ENCODE measurements around the gene AGPS. TPM values are rescaled to one million over a fixed set of nuclear protein-coding genes. Genes with fewer than 3 reads are reported as not detected.

Gene AGPS
- total and polyA plus RNA-seq, 10 of the 15 experiments (the other 5 are each of a cell fraction or from before 2014, with no cell fraction given): 7.9 to 54.2 (median 38.7) TPM

DNA sequence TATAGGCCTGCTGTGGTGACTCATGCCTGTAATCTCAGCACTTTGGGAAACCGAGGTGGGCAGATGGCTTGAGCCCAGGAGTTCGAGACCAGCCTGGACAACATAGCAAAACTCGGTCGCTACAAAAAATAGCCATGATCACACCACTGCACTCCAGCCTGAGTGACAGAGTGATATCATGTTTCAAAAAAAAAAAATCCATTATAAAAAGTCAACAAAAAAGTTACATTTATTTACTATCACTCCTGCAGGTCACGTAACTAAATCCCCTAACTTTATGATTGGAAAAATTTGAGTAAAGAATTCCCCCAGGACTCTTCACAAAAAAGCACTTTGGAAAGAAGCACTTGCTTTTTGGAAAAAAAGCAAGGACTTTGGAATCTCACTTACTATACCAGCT lies 46.4 kb upstream of the AGPS start:
- ATAC-seq (no peak), FAIRE-seq (no peak), DNase-seq (ENCODE audit: low read depth, low spot score) (no peak)
- 82% methylated on average over 5 of the region's 5 CpGs for WGBS (ENCODE audit: insufficient coverage, insufficient replicate concordance, low lambda C conversion rate, missing lambda C conversion rate)
- ChIA-PET POLR2A (interaction anchor here (0.5 kb wide), 1 partner anchor 15 kb away, joined by 3 read pairs; no protein-coding TSS in a partner anchor), SMC1A (ENCODE audit: uncharacterized antibody, unreplicated experiment) (interaction anchor here (0.8 to 3.5 kb wide), 3 partner anchors 10 to 182 kb away, joined by 3 to 13 read pairs (median 11); no protein-coding TSS in a partner anchor), RAD21 (ENCODE audit: unreplicated experiment) (interaction anchor here (1.0 kb wide), 1 partner anchor 180 kb away, joined by 3 read pairs; no protein-coding TSS in a partner anchor), CTCF (interaction anchor here (0.7 to 6.5 kb wide), 4 partner anchors 10 to 369 kb away, joined by 3 to 34 read pairs (median 8); no protein-coding TSS in a partner anchor)
- Histone ChIP-seq H3K79me2 (ENCODE audit: control insufficient read depth, insufficient read depth, low read length) (no peaks in the 10 kb centered on the region), H3K36me3 (ENCODE audit: control insufficient read depth in 2 of 2, insufficient read depth in 2 of 2, low read length in 1 of 2) (no peaks in the 10 kb centered on the region), H4K20me1 (ENCODE audit: control insufficient read depth, insufficient read depth) (no peaks in the 10 kb centered on the region), H3K9ac (ENCODE audit: control insufficient read depth, insufficient read depth, low read length) (no peak overlapping the region), H3K27me3 (replicated peaks in 1 of 2; ENCODE audit: control insufficient read depth in 2 of 2, insufficient read depth in 2 of 2, low read length in 1 of 2) (no peaks in the 10 kb centered on the region), H3K9me3 (replicated peaks; ENCODE audit: control insufficient read depth, insufficient read depth, low read length) (no peaks in the 10 kb centered on the region), H3K27ac (ENCODE audit: control insufficient read depth, insufficient read depth) (no peak overlapping the region), H3K4me2 (ENCODE audit: control insufficient read depth, insufficient read depth) (no peak overlapping the region), H3K4me3 (no peak overlapping the region), H3K4me1 (ENCODE audit: control insufficient read depth, insufficient read depth, low read length) (peaks cover 9% of the 10 kb centered on the region), H2AFZ (ENCODE audit: control insufficient read depth, low read depth, low read length) (no peak overlapping the region)
- in situ Hi-C loops (cut with MboI): loop anchor here (25.0 kb wide), 1 partner anchor 1209 kb away; the partner anchor contains the start of gene HOXD8
- TF ChIP-seq WRNIP1 (IDR thresholded peaks at IDR 0.05; ENCODE audit: borderline replicate concordance, low read depth, low read length) (no peak), NR2F1 (conservative IDR thresholded peaks at IDR 0.05) (no peak), TCF3 (IDR thresholded peaks at IDR 0.05; ENCODE audit: borderline replicate concordance, insufficient read depth, low read depth, low read length) (no peak), HDAC2 (IDR thresholded peaks at IDR 0.05) (no peak), CHD2 (IDR thresholded peaks at IDR 0.05; ENCODE audit: borderline replicate concordance, low read depth, low read length) (no peak)
- no TSS peak for BruUV-seq (replicated peaks)
- intact Hi-C loops (cut with micrococcal nuclease; ENCODE audit: unreplicated experiment): no loop called here

DNA sequence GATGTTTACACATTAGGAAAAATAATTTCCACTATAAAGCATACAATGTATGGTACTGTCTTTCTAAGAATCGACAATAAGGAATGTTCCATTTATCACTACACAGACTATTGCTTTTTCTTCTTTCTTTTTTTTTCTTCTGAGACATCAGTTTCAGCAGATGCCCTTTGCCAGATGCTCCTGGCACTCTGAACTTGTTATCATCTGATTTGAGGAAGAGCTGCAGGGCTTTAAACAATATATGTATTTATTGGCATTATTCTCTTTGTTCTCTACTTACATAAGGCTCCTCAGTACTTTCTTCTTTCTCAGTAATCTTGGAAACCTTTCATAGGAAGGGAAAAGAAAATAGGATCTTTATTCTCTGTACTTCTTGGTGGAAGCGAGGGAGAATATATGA lies 45.0 kb upstream of the AGPS start:
- H3K4me3 ChIP-seq: no peak overlapping the region
- ChIA-PET POLR2A (no interaction called here), CTCF (interaction anchor here (0.5 to 6.5 kb wide), 2 partner anchors 12 to 1215 kb away, joined by 3 to 34 read pairs; no protein-coding TSS in a partner anchor), SMC1A (ENCODE audit: uncharacterized antibody, unreplicated experiment) (interaction anchor here (0.6 to 3.5 kb wide), 2 partner anchors 12 to 17 kb away, joined by 3 to 13 read pairs; no protein-coding TSS in a partner anchor), RAD21 (ENCODE audit: unreplicated experiment) (interaction anchor here (1.0 kb wide), 1 partner anchor 11 kb away, joined by 3 read pairs; no protein-coding TSS in a partner anchor)
- H3K36me3 ChIP-seq (ENCODE audit: control insufficient read depth in 2 of 2, insufficient read depth in 2 of 2, low read length in 1 of 2): no peaks in the 10 kb centered on the region
- in situ Hi-C loops (cut with MboI): loop anchor here (25.0 kb wide), 1 partner anchor 1210 kb away; the partner anchor contains the start of gene HOXD8
- H3K4me1 ChIP-seq (ENCODE audit: control insufficient read depth, insufficient read depth, low read length): peaks cover 9% of the 10 kb centered on the region
- no peaks in the 10 kb centered on the region for H3K79me2 ChIP-seq (ENCODE audit: control insufficient read depth, insufficient read depth, low read length)
- H3K4me2 ChIP-seq (ENCODE audit: control insufficient read depth, insufficient read depth): no peak overlapping the region
- H3K27me3 ChIP-seq (replicated peaks in 1 of 2; ENCODE audit: control insufficient read depth in 2 of 2, insufficient read depth in 2 of 2, low read length in 1 of 2): no peaks in the 10 kb centered on the region
- H3K9me3 ChIP-seq (replicated peaks; ENCODE audit: control insufficient read depth, insufficient read depth, low read length): no peaks in the 10 kb centered on the region
- no peak for DNase-seq (ENCODE audit: low read depth, low spot score)
- ATAC-seq: no peak
- no peaks in the 10 kb centered on the region for H4K20me1 ChIP-seq (ENCODE audit: control insufficient read depth, insufficient read depth)
- BruUV-seq (replicated peaks): no TSS peak
- no peak overlapping the region for H2AFZ ChIP-seq (ENCODE audit: control insufficient read depth, low read depth, low read length)
- intact Hi-C loops (cut with micrococcal nuclease; ENCODE audit: unreplicated experiment): no loop called here
- H3K9ac ChIP-seq (ENCODE audit: control insufficient read depth, insufficient read depth, low read length): no peak overlapping the region
- FAIRE-seq: no peak
- 98% methylated on average over 2 of the region's 2 CpGs for WGBS (ENCODE audit: insufficient coverage, insufficient replicate concordance, low lambda C conversion rate, missing lambda C conversion rate)
- no peak overlapping the region for H3K27ac ChIP-seq (ENCODE audit: control insufficient read depth, insufficient read depth)
- TF ChIP-seq BCL11A (IDR thresholded peaks at IDR 0.05; ENCODE audit: low read depth, low read length) (no peak), MTA3 (IDR thresholded peaks at IDR 0.05; ENCODE audit: borderline replicate concordance, low read length) (no peak), NR2C2 (IDR thresholded peaks at IDR 0.05; ENCODE audit: borderline replicate concordance, control insufficient read depth, insufficient read length, low read depth) (no peak)
- TF ChIP-seq, protein P1, sequence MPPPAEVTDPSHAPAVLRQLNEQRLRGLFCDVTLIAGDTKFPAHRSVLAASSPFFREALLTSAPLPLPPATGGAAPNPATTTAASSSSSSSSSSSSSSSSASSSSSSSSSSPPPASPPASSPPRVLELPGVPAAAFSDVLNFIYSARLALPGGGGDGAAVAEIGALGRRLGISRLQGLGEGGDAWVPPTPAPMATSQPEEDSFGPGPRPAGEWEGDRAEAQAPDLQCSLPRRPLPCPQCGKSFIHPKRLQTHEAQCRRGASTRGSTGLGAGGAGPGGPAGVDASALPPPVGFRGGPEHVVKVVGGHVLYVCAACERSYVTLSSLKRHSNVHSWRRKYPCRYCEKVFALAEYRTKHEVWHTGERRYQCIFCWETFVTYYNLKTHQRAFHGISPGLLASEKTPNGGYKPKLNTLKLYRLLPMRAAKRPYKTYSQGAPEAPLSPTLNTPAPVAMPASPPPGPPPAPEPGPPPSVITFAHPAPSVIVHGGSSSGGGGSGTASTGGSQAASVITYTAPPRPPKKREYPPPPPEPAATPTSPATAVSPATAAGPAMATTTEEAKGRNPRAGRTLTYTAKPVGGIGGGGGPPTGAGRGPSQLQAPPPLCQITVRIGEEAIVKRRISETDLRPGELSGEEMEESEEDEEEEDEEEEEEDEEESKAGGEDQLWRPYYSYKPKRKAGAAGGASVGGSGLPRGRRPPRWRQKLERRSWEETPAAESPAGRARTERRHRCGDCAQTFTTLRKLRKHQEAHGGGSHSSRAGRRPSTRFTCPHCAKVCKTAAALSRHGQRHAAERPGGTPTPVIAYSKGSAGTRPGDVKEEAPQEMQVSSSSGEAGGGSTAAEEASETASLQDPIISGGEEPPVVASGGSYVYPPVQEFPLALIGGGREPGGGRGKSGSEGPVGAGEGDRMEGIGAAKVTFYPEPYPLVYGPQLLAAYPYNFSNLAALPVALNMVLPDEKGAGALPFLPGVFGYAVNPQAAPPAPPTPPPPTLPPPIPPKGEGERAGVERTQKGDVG (CRISPR knock-in tag; IDR thresholded peaks at IDR 0.05): no peak
